EH (cell line): ENCODE data around the gene SNTG2.
"Not testable (repeated sequence)": the region's sequence is repeated elsewhere in the genome, so short reads cannot be mapped to it uniquely, and the experiment has no call there.

Experiments used
- DNase-seq: peaks from one replicate; pipeline ENCODE4 v3.0.0-alpha.2; 2015; ENCODE audit warnings: low read depth

SNTG2 gene

DNA sequence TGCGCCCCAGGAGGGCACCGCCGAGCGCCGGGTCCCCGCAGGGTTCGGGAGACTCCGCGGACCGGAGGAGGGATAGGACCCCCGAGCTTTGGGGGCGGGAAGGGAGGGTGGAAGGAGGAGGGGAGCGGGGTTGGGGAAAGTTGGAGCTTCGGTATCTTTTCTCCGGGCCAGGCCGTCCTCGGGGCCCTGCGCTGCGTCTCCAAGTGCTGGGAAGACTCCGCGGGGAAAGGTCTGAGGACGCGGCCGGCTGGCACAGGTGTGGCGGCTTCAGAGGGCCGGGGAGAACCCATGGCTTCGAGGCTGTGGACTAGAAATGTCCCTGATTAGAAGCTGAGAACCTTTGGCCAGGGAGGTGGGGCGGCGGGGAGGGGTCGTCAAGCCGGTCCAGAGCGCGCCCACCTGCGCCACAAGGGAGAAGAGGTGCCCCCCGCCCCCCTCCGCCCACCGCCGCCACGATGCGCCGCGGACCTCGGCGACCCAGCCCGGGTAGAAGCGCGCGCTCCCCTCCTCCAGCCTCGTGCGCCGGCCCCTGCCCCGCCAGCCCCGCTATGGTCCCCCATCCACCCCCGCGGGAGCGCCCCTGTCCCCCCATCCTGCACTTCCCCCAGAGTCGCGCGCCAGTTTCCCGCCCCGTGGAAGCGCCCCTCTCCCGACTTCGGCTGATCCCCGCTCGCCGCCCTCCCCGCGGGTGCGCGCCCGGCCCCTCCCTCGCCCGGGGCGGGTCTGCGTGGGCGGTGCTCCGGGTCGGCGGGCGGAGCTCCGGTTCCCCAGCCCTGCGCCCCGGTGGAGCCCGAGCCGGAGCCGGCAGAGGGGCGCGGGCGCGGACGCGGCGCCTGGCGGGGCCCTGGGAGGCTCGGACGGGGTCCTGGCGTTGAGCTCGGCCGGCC, at the start of gene SNTG2:
TSS of gene SNTG2 (plus strand) at position 770 of the 887 bp plus-strand sequence. CDS start 148 bp downstream, outside the sequence.
- peak; percentile 39 for DNase-seq

DNA sequence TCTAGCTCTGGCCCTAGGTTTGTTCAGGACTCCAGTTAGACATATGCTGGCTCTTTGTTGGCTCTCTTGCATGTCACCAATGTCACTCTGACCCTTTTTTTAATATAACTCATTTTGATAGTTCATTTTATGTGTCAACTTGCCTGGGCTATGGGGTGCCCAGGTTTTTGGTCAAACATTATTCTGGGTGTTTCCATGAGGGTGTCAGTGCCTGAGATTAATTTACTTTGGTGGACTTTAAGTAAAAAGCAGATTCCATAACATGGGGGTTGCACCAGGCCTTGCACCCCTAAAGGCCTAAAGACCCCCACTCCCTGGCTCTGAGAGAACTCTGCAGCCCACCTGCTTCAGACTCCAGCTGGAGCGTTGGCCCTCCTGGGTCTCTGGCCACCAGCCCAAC, 48.1 kb upstream of the SNTG2 start:
- no peak for DNase-seq

DNA sequence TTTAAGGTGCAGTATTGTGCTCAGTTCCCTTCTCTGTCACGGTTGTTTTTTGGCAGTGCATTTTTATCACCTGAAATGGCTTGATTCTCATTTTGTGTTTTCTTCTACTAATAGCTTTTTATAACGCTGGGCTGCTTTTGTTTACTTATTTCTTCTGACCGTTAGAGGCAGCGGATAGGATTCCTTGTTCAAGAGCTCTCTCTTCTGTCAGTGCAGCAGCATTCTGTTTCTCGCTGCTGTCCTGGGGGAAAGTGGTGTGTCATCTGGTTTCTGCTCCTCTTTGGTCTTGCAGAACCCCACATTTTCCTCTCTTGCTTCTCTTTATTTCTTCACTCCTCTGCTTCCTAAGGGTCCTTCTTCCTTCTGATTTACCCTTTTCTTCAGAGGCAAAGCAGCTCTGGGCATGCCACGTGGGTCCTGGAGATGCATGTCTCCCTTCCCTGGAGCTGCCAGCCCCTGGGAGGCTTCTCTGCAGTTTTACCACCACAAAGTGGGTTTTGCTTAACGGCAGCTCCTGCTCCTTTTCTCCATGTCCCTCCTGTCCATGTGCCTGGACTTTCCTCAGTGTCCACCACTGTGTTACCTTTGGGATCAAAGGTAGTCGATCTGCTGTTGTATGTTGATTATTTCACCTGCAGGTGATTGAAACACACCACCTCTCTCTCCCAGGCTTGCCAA, 47.3 kb upstream of the SNTG2 start:
- no peak for DNase-seq

DNA sequence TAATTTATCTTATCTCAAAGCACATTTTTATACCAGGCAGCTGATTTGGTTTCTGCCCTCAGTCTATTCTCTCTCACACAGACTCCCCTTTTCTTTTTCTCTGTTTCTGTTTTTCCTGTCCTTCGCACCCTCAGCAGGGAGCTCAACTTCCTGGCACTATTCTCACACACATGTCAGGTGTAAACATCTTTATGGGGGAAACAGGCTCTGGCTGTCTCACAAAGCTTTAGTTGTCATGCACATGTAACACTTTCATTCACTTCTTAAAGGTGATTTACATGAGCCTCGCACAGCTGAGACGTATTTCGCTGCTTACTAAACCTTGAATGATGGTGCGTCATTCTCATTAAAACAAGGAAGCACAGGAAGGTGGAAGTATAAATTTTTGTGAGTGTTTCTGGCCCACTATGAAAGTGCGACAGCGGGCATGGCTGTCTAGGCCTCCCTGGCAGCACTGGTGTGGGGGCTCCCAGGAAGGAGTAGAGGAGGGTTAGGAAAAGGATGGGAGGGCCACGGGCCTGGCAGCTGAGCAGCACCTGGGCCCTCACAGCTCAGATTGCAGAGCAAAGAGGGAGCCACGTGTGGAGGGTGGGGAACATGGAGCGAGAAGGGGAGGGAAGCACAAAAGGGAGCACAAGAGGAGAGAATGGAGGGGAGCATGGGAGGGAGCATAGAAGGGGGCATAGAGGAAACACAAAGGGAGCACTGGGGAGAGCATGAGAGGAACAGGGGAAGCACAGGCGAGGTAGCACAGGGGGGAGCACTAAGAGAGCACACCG, 46.2 kb upstream of the SNTG2 start:
- no peak for DNase-seq

DNA sequence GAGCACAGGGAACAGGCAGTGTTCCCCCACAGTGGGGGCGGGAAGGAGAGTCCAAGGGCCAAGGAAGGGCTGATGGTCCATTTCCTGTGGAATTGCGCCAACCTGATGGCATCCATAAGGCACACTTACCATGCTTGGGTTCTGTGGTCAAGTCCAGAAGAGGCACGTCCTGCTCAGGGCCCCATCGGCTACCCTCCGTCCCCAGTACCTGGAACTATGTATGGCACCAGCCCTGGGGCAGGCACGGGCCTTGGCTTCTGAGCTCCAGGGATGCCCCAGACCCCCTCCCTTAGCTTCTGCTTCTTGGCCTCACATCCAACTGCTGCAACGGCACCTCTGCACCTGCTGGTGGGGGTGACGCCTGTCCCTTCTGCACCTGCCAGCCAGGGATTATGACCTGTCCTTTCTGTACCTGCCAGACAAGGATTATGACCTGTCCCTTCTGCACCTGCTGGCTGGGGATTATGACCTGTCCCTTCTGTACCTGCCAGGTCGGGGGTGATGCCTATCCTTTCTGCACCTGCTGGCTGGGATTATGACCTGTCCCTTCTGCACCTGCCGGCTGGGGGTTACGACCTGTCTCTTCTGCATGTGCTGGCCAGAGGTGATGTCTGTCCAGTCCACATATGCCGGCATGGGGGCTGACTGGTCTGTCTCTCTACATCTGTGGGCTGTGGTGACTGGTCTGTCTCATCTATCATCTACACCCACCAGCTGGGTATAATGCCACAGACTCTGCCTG, 45.4 kb upstream of the SNTG2 start:
- no peak for DNase-seq

DNA sequence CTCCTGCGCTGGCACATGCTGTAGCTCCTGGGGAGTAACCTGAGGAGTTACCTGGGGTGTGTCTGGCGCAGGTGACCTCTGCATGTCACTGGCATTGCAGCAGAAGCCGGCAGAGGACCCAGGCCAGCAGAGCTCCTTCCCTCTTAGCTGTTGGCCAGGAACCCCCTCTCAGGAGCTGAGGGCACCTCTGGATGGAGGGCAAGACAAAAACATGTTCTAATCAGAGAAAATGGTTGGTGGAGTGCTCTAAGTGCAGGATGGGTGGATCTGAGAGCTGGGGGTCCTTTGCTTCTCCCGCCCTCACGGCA, 44.9 kb upstream of the SNTG2 start:
- no peak for DNase-seq

DNA sequence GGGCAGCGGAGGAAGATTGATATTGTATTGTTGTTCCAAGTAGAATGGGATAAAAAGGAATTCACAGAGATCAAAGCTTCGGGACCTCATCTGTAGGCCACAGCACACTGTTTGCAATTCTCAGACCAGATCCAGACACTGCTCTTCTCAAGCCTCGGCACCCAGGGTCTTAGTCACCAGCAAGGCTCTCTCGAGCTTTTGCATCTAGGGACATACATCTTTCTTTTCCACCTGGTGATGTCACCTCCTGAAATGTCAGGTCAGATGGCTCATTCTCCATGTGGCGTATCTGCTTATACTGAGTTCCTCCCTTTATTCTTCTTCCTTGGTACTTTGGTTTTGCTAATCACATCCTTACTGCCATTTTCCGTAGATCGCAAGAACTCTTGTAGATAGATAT, 42.9 kb upstream of the SNTG2 start:
- DNase-seq, result no peak

DNA sequence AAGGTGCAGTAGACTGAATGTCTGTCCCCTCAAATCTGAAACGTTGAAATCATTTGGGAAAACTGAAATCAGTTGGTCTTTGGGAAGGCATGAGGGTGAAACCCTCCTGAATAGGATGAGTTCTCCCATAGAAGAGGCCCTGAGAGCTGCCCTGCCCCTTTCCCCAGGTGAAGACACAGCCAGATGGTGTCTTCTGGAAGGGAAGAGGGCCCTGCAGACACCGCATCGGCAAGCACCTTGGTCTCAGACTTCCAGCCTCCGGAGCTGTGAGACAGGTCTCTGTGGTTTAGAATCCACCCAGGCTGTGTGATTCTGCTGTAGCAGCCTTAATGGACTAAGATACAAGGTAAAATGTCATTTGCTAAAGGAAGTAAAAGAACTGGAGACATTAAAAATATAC, 42.1 kb upstream of the SNTG2 start:
- DNase-seq, result no peak

DNA sequence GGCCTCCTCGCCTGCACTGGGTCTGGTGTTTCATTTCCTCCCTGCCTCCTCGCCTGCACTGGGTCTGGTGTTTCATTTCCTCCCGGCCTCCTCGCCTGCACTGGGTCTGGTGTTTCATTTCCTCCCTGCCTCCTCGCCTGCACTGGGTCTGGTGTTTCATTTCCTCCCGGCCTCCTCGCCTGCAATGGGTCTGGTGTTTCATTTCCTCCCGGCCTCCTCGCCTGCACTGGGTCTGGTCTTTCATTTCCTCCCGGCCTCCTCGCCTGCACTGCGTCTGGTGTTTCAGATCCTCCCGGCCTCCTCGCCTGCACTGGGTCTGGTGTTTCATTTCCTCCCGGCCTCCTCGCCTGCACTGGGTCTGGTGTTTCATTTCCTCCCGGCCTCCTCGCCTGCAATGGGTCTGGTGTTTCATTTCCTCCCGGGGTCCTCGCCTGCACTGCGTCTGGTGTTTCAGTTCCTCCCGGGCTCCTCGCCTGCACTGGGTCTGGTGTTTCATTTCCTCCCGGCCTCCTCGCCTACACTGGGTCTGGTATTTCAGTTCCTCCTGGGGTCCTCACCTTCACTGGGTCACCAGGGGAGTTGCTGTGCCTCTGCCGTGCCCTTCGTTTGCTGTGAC, 40.8 kb upstream of the SNTG2 start:
- DNase-seq, result not testable (repeated sequence)

DNA sequence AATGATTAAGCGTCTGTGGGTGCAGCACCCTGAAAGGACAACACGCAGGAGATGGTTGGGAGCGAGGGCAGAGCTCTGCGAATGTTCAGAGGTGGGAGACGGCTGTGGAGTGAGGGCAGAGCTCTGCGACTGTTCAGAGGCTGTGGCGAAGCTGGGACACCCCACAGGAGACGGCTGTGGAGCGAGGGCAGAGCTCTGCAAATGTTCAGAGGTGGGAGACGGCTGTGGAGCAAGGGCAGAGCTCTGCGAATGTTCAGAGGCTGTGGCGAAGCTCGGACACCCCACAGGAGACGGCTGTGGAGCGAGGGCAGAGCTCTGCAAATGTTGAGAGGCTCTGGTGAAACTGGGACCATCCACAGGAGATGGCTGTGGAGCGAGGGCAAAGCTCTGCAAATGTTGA, 40.0 kb upstream of the SNTG2 start:
- DNase-seq, result no peak

DNA sequence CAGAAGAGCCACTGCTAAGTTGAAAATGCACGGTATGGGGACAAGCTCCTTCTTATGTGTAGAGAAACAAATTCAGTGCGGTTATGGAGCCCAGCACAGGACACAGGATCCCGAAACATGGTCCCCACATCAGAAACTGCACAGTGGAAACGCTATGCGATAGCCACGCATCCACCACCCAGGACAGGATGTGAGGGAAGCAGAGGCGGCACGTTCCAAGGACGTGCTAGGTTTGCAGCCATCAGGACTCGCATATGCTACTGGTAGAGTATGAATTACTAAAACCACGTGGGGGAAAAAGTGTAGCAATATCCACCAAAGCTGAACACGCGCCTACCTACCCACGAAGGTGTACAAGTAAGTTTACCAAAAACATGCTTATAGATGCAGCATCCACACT, 34.7 kb upstream of the SNTG2 start:
- no peak for DNase-seq

DNA sequence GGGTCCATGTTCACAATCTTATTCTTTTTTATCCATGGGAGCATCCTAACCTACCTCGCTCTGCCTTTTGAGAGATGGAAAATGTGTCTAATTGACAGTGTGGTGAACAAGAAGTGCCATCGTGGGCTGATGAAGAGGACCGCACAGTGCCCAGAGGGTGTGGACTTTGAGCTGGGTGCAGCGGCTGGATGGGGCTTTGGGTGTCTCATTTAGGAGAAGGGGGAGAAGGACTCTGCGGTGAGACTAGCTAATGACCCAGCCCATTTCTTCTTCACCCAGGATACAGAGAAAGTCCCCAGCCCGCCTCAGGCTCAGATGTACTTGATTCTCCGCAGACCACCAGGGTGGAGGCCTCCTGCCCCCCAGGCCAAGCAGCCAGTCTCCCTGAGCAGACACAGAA, 33.7 kb upstream of the SNTG2 start:
- no peak for DNase-seq

DNA sequence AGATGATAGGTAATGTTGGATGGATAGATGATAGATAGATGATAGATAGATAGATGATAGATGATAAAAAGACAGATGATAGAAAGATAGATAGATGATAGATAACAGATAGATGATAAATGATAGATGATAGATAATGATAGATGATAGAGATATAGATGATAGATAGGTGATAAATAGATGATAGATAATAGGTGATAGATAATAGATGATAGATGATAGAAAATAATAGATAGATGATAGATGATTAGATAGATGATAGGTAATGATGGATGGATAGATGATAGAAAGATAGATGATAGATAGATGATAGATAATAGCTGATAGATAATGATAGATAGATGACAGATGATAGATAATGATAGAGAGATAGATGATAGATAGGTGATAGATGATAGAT, 31.0 kb upstream of the SNTG2 start:
- DNase-seq, result no peak

DNA sequence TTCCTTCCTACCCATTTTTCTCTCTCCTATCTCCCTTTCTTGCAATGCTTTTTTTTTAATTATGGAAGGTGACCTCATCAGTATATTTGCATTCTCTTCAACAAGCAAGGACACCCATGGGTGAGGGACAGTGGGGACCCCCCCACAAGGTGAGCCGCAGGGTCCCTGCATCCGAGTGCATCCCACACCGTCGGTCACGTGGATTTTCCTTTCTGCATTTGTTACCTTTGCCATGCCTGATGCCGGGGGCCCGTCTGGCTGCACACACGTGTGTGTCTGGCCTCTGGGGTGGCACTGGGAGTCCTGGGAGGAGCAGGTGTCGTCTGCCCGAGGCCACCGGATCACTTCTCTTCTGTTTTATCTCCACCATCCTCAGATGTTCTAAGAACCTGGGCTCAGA, 30.1 kb upstream of the SNTG2 start:
- DNase-seq, result no peak

DNA sequence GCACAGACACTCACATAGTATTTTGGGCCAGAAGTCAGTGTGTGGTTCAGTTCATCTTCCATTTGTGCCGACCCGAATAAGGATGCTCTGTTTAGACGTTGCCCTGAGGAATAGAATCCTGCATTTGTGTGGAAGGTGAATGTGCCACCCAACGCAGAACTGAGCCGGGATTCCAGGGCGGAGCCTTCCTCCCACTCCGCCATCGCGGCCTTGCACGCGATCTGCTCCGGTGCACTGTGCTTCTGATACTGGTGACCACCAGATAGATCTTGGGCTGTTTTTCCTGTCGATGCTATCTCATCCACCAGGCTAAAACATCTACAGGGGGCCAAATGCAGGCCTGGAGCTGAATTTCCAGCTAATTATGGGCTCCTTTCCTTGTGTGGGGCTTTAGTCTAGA, 29.6 kb upstream of the SNTG2 start:
- no peak for DNase-seq

DNA sequence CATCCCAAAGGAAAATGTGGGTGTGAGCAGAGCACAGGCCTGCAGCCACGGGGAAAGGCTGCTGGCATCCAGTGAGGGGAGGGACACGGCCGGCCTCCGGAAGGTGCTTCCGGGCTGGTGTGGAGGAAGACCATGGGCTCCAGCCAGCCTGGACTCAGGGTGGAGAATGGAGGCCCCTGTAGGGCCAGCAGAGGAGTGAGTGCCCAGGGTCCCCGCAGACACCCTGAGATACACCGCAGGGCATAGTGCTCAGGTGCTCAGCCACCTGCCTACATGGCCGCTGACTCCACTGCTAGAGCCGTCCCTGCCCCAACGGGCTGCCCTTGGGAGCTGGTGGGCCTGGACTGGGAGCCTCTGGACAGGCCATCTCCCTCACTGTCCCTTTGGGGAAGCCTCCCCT, 28.5 kb upstream of the SNTG2 start:
- DNase-seq, result no peak

DNA sequence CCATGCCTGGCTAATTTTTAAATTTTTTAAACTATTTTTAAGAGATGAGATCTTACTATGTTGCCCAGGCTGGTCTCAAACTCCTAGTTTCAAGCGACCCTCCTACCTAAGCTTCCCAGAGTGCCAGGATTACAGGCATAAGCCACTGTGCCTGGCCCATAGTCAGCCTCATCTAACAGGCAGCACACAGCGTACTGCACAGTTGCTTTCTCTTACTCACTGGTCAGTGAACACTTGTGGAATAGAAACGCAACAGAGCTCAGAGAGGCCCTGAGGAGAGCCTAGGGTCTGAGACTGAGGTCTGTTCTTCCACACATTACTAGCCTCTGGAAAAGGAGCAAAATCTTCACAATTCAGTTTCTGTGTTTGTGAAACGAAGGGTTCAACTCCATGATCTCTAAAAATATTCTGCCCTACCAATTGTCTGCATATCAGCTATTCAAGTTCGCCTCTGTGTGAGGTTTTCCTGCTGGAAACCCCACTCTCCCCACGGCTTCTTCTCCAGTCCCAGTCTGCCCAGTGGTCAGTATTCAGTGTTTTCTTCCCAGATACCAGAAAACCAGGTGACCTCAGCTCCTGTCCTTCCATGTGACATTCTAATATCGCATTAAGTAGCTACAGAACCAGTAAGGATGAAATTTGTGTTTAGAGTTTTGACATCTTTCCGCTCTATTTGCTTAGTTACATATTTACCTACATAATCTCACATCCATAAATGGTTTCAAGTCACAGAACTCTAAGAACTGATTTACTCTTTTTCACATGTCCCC, 26.6 kb upstream of the SNTG2 start:
- DNase-seq, result no peak

DNA sequence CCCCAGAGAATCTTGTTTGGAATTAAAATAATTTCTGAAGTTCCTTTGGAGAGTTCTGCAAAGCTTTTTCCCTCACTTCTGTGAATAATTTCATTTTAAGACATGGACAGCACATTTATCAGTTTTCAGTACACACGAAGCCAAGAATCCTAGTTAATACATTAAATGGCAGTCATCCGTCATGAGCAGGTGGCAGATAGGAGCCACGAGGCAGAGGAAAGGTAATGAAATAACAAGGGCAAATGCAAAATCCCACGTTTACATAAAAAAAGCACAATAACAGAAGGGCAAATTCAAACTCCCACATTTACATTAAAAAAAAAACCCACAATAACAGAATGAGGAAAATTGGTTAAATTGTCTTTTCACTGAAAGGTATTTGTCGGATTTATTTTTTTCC, 25.9 kb upstream of the SNTG2 start:
- no peak for DNase-seq

DNA sequence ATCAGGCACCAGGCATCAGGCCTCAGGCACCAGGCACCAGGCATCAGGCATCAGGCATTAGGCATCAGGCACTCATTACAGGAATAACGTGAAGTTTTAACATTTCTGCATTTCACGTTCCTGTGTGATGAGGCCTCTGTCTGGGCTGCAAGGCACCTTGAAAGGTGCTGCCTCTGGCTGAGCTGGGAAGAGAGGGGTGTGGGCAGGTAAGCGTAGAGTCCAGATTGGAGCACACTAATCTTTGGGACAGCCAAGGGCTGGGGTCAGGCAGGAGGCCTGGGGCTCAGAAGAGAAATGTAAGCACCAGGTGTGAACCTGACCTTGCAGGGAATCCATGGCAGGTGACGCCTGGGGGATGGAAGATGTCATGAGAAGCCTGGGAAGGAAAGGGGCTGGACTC, 25.3 kb upstream of the SNTG2 start:
- DNase-seq, result no peak

DNA sequence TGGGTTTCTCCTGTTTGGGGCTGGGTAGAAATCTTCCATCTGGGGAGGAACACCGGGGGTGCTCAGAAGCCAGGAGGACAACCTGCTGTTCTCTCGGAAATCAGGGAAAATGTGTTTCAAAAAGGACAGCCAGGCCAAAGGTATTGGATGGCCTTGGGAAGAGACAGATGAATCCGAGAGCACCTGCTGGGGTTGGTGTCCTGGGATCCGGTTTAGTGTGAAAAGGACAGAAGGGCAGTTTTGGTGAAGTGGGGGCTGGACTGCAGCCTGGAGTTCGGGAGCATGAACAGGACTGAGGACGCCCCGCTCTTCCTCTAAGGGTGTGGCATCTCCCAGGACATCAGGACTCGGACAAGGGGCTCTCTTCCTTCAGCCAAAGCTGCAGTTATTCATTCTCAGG, 24.9 kb upstream of the SNTG2 start:
- DNase-seq, result no peak

DNA sequence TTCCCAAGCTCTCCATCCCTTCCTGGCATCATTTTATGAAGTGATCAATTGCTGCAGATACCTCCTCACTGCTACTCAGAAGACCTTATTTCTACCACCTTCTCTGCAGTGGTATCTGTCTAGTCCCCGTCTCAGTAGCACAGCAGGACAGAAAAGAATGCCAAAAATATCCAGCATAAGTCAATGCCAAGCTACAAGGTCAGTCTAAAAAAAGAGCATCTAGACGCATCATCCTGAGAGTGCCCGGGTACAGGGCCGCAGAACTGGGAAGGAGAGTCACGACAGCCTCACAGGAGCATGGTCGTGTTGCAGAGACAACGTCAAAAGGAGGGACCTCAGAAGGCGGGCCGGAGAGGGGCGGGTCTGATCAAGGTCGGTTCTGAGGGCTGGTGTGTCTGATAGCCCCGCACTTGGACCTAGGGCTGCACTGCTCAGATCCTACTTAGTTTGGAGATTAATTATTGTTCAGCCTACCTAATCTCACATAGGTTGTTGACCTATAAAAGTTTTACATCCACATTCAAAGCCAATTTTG, 24.3 kb upstream of the SNTG2 start:
- no peak for DNase-seq
